Esophagus mucosa (tissue), 1 donor: ENCODE results near the gene GHRHR. TPM values are rescaled to one million over a fixed set of nuclear protein-coding genes. Genes with fewer than 3 reads are reported as not detected.
A peak's percentile ranks its signal among the peaks of the same experiment; 100 is the strongest.

Experiments used
- ATAC-seq: fragments of 200-7000 bp; cut with Tn5 transposase; one replicate; pipeline ENCODE4 v1.9.1; 2020
- total RNA-seq: library from RNA; stranded (reverse); gene quantifications from one replicate; pipeline ENCODE4 v1.2.4, GENCODE V29; 2023
- donor health status: DM: yes; HTN: yes; CAD: no.

Gene GHRHR
- total RNA-seq, 1 donor from 2014 or later, result not detected

DNA sequence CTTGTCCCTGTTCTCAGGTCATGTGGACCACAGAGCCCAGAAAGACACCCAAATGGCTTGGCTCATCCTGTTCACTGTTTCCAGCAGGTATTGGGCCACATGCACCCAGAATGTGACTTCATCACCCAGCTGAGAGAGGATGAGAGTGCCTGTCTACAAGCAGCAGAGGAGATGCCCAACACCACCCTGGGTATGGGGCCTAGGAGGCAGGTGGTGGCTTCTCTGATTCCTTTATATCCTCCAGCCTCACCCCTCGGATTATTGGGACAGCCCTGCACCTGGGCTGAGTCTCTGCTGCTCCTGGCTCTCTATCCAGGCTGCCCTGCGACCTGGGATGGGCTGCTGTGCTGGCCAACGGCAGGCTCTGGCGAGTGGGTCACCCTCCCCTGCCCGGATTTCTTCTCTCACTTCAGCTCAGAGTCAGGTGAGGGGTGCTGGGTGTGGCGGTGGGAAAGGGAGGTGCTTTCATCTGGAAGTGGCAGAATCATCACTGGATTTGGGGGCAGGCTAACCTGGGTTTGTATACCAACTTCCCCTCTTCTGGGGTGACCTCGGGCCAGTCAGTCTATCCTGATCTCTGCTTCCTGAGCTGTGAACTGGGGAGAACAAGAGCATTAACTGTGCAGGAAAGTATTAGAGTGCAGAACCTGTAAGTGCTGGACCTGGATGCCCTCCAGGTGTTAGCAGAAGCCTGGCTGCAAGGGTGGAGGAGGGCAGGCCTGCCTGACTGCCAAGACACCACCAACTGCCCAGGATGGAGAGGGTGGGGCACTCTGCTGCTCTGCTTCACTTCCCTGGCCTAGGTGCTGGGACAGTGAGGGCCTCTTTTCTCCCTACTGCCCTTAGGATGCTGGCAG lies 5.2 kb downstream of the GHRHR start:
- ATAC-seq, result no peak

DNA sequence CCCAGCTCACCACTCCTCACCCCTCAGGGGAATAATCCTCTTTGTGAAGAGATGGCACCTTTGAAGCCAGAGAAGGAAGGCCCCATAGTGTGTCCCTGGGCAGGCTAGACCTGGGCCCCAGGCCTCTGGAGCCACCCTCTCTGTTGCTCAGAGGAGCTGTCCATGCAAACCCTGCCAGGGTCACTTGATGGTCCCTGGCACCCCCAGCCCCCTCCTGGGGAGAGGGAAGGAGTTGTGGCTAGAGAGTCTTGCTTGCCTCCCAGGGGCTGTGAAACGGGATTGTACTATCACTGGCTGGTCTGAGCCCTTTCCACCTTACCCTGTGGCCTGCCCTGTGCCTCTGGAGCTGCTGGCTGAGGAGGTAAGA lies 5.8 kb downstream of the GHRHR start:
- ATAC-seq, result no peak

DNA sequence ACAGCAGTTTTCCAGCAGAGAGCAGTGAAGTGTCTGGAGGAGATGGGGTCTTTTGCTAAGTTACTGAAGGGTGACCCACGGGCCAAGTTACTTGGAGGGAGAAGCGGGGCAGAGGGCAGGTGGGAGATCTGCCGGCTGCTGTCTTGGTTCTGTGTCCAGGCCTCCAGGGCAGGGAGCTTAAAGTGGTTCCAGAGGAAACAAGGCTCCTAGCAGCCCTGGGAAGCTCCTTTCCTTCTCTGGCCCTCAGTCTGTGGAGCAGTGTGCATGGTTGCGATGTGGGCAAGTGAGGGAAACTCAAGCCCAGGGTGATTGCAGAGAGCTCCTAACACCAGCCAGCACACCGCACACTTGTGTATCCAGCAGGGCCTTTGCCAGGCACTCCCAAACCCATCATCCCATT lies 6.3 kb downstream of the GHRHR start:
- ATAC-seq, result no peak

DNA sequence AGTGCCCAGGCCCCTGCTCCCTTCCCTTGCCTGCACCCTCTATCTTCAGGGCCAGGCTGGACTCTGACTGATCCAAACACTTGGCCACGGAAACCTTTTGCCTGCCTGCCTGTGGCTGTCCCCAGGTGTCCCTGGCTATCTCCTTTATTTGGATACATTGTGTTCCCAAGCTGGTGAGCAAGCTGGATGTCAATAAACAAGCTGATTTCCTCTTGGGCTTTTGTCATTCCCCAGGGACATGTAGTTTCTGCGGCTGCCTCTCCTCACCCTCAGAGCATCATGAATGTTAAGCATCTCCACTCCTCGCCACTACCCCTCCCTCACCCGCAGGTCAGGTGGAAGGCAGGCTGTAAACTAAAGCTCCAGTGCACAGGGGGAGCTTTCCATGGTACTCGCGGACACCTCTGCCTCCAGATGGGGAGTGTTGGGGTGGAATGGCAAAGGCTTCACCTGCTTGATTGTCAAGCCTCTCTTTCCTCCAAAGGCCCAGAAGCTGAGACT lies 6.9 kb downstream of the GHRHR start:
- no peak for ATAC-seq

DNA sequence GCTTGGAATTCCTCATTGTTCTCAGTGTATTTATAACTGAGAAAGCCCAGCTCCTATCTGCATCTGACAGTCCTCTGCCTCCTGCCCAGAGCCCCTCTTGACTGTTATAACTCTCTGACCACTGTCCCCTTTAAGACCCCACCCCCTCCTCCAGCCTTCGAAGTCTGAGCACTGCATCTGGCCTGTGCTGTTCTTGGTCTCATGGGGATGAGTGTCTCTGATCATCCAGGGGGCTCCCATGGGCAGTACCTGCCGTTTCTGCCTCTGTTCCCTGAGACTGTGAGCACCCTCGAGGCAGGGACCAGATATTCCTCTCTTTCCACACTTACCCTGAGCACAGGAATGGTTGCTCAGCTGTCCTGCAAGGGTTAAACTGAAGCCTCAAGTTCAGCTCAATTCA lies 7.7 kb downstream of the GHRHR start:
- no peak for ATAC-seq

DNA sequence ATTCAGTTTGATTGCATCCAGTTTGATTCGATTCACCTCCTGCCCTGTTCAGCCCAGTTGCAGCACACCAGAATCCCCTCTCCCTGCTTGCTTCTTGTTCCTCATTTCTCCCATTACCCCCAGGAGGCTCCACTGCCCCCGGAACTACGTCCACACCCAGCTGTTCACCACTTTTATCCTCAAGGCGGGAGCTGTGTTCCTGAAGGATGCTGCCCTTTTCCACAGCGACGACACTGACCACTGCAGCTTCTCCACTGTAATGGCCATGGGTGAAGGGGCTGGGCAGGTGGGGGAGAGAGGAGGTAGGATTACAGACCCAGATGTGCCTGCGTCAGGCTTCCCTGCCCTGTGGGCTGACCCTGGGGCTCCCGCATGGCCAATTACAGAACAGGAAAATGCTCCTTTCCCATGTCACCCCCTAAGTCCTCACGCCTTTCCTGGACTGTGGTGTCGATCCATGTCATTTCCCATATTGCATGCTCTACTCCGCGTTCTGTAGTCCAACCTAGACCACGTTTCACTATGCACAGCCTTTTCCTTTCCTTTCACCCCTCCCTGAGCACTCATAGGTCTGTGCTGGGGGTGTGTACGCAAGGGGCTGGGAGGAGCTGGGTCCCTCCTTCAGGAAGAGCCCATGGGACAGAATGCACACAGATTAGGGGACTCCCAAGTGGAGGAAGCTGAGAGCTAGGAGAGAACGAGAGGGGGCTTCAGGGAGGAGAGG lies 8.2 kb downstream of the GHRHR start:
- no peak for ATAC-seq

DNA sequence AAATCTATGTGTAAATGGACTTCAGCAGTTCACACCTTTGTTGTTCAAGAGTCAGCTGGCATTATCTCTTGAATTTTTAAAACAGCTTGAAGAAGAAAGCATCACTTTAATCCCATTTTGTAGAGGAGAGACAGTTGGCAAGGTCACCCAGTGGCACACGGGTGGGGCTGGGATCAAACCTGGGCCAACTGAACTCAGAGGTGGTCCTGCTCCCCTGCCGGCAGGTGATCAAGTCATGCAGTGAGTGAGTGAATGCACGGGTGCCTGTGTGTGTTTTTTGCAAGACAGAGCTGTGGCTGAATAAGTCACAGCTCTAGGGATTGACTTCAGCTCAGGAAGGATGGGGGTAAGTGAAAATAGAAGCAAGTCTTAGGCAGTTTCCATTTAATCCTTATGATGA lies 9.5 kb downstream of the GHRHR start:
- no peak for ATAC-seq

DNA sequence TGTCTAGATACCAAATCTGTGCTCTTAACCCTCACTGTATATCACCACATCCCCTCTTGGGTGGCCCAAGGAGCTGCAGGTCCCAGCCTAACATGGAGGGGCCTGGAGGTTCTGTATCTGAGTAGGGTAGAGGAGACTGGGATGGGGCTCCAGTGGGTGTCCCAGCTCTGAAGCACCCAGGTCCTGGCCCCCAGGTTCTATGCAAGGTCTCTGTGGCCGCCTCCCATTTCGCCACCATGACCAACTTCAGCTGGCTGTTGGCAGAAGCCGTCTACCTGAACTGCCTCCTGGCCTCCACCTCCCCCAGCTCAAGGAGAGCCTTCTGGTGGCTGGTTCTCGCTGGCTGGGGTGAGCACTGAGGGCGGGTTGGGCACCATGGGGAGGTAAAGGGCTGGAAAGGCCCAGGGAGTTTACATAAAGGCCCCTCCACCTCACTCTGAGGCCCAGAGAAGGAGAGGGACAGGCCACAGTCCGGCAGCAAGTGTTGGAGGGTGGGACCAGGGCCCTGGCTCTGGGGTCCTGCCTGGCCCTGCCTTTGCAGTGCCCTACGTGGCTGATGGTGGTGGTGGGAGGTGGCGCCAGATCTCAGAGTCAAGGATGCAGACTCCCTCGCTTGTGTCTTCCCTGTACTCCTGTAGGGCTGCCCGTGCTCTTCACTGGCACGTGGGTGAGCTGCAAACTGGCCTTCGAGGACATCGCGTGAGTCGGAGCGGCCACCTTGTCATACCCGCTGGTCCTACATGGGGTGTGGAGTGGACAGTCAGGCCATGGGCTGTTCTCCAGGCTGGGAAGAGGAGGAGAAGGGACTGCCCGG lies 10.2 kb downstream of the GHRHR start:
- no peak for ATAC-seq

DNA sequence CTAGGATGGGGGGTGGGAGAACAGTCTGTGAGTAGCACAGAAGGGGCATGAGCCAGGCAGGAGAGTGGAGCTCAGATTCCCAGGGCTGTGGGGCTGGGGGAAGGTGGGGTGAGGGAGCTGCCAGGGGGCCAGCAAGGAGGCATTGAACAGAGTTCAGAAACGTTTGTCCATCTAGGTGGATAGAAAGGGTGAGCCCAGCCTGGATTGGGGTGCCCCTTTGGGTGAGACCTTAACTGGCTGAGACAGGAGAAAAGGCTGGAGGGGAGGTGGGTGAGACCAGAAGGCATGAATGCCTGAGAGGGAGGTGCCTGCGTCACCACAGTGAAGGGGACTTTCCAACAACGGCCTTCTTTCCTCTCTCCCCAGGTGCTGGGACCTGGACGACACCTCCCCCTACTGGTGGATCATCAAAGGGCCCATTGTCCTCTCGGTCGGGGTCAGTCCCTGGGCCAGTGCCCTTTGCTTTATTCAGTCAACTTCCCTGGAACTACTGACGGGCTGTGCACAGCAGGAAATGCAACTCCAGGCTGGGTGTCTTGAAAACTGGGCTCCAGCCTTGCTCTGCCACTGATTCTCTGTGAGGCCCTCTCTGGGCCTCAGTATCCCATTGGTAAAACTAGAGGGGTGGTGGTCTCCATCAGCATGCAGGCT lies 11.0 kb downstream of the GHRHR start:
- ATAC-seq, result peak; percentile 75

DNA sequence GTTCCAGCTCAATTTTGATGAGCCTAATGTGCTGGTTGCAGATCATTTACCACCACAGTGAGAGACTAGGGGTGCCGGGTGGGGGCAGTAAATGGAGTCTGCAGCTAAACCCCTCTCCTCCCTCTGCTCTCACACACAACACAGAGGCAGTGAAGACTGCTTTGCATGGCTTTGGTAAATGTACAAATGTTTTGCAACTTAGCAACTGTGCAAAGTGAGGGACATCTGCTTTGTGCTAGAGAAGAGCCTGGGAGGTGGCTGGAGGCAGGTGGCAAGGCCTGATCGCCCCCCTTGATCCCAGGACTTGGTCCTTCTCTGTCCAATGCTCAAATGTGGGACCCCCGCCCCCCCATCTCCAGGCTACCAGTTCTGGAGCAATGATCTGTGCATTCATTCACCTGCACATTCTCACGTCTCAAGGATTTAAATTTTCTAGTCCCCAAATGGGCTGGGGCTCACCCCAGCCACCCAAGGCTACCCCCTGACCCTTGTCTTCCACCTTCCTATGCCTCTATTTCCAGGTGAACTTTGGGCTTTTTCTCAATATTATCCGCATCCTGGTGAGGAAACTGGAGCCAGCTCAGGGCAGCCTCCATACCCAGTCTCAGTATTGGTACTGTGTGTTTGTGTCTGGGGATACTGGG lies 11.6 kb downstream of the GHRHR start:
- ATAC-seq, result no peak

DNA sequence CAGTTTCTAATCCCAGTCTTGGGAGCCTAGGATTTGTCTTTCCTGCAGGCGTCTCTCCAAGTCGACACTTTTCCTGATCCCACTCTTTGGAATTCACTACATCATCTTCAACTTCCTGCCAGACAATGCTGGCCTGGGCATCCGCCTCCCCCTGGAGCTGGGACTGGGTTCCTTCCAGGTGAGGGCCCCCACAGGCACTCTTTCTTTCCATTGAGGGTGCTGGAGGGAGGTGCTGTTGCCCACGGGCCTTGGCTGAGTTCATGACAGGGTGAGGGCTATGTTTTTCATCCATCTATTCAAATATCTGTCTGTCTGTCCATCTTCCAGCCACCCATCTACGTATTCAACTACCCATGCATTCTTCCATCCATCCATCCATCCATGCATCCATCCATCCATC lies 12.6 kb downstream of the GHRHR start:
- ATAC-seq, result no peak

DNA sequence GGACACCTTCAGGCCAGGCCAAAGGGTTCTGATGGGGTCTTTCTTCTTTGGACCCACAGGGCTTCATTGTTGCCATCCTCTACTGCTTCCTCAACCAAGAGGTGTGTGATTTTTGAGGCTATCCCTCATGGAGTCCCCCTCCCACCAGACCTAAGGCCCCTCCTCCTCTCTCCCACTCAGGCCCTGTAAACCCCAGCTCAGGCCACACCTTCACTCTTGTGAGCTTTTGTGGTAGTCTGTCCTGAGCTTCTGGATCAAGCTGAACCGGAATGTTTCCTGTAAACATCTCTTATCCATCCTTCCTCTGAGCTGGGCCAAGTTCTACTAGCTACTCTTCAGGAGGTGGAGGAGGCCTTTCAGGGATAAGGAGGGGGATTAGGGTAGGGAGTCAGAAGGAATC lies 13.5 kb downstream of the GHRHR start:
- no peak for ATAC-seq

DNA sequence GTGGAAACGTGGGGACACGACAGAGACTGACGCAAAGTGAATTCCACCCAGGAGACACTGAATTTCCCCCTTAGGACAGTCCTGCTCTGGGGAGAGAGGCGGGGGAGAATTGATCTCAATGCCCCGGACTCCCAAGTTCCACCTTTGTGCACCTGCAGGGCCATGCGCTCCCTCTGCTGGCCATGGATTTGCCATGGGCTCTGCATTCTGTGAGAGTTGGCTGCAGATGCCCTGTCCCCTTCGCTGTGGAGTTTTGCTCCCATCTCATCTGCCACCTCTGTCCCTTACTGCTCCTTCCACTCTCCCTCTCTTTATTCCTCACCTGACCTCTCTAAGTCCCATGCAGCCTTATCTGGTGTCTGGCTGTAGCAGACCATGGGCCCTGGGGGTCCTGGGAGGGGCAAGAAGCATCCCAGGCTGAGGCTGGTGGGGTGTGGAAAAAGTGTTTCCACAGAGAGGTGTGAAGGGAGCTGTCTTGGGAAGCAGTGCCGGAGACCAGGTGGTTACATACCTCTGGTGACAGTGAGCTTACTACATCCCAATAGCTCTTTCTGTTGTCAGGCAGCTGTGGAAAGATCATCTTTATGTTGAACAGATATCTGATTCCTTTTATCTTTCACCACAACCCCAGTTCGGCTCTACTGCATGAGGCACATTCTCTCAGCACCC lies 14.3 kb downstream of the GHRHR start:
- peak; percentile 24 for ATAC-seq

DNA sequence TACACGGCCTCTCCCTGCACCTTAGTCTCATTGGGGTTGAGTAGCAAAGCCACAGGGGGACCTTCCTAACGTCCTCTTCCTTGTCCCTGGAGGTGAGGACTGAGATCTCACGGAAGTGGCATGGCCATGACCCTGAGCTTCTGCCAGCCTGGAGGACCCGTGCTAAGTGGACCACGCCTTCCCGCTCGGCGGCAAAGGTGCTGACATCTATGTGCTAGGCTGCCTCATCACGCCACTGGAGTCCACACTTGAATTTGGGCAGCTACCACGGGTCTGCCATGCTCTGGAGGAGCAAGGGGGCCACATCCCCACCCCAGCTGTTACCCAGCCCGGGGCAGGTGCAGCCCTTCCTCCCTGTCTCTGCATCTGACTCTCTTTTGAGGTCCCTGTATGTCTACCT lies 15.3 kb downstream of the GHRHR start:
- no peak for ATAC-seq

DNA sequence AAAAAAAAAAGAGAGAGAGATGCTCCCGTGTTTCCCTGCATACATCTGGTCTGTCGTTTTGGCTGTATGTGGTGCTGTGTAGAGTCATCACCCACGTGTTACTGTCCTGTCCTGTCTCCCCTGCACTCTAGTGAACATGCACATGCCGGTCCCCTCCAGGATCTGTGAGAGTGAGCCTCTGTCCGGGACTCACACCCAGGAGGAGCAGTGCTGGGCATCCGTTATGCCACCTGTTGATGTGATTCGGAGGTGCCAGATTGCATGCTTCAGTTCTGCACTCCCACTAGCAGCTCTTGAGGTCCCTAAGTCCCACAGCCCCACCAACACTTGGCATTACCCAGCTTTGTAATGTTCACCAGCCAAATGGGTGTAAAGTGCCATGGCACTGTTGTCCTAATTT lies 16.4 kb downstream of the GHRHR start:
- no peak for ATAC-seq

DNA sequence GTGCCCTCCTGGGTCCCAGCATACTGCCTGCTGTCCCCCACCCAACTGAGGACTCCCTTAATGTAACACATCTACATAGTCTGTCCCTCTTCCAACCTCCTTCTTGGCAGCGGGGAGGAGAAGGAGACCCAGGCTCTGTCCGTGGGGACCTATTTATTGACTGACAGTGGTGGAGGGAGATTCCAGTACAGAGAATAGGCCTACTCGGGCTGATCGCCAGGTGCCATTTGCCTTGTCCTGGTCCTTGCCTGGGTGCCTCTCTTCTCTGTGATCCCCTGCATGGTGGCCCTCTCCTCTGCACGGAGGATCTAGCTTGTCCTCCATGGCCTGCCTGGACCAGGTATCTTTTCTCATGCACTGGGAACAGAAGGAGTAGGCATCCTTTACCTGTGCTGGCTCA lies 17.0 kb downstream of the GHRHR start:
- ATAC-seq, result no peak

DNA sequence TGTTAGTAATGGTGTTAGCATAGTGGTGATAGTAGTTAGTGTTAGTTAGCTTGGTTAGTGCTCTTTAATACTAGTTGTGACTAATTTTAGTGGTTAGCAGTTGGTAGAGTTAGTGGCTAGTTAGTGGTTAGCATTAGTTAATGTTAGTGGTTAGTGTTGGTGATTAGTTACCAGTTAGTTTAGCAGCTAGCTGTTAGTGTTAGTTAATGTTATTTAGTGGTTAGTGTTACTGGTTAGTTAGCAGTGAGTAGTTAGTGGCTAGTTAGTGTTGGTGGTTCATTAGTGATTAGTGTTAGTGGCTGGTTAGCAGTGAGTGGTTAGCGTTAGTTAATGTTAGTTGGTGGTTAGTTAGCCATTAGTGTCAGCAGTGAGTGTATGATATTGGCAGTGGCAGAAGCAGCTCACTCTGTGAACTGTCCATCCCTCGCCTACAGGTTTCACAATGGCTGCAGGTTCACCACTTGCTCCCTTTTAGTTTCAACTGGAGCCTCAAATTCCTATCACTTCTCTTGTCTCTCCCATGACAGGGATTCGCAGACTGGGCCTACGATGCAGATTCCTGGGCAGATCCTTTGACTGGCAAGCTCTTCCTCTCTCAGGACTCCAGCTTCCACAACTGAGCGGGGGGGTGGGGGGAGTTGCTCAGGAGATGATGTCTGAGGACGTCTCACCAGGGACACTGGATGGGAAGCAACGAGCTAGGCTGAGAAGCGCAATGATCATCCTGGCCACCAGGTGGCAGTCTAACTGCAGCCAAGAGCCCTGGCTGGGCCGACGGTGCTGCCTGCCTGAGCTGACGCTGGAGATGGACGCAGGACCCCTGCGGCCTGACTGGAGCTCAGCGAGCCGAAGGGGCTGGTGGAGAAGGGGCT lies 19.5 kb downstream of the GHRHR start:
- ATAC-seq, result peak; percentile 80

DNA sequence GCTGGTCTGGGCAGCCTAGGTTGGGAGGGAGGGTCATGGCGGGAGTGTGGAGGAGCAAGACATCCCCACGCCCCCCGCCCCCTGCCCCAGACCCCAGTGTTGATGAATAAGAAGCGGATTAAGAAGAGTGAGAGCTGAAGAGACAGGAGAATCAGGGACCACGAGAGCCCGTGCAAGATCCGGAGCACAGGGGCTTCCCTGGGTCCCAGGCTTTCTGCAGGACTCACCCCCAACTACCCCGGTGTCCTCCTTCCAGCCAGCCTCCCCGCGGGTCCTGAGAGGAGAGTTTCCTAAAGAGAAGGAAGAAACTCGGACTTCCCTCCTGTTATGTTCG lies 20.1 kb downstream of the GHRHR start:
- no peak for ATAC-seq

DNA sequence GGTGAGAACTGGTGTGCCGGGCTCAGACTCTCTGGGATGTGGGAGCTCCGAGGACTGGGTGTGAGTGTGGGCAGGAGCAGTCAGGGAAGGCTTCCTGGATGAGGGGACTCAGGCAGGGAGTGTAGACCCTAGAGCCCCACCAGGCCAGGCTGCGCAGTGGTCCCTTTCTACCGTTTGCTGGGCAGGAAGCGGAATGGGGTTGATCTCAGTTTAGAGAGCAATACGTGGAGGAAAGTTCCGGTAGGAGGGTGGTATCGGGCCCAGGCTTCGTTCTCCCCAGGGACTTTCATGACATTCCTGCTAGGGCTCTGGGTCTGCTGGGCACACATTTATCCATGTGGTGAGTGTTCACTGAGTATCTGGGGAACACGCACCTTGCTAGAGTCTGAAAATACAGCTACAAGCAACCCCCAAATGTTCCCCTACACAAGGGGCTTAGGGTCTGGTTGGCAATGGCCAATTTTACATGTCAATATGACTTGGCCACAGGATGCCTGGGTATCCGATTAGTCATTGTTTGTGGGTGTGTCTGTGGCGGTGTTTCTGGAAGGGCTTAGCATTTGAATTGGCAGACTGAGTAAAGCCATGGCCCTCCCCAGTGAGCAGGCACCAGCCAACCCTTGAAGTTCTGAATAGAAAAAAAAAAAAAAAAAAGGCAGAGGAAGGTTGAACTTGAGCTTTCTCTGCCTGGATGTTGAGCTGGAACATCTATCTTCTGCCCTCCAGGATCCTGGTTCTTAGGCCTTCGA lies 20.8 kb downstream of the GHRHR start:
- ATAC-seq, result peak; percentile 79

DNA sequence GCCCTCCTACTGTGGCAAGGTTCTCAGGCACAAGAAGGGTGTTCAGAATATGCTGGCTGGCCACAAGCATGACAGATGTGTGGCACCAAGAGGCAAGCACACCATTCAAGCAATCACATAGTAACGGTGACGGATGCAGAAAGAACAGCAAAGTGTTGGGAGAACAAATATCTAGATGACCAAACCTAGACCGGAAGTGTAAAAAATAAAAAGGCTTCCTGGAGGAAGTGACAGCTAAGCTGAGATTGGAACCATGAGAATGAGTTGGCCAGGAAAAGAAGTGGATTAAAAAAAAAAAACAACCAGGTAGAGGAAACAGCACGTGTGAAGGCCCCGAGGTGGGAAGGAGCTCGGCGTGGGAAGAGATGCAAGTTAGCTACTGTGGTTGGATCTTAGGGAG lies 22.0 kb downstream of the GHRHR start:
- ATAC-seq, result no peak
